Kidney (tissue), 14 donors: ENCODE data around the gene PHF11. TPM values are rescaled to one million over a fixed set of nuclear protein-coding genes. Genes with fewer than 3 reads are reported as not detected.
A peak's percentile ranks its signal among the peaks of the same experiment; 100 is the strongest.

ENCODE experiments used
- DNase-seq, 5 donors: peaks; one replicate each; pipeline ENCODE4 v3.0.0-alpha.2; 2013 to 2020
- FAIRE-seq: peaks from 2 replicates; lab custom pipeline; 2012; peaks lifted over from hg19 to GRCh38; lab: Jason Lieb, UNC
- H3K27ac ChIP-seq, 2 donors: one replicate each; pipeline ENCODE4 v1.7.0; 2013; ENCODE audit warnings: low read depth in 2 of 2, low read length in 2 of 2, inconsistent platforms in 1 of 2
- H3K27me3 ChIP-seq: one replicate; pipeline ENCODE4 v1.7.1; 2013; ENCODE audit warnings: low read length, inconsistent platforms; ENCODE audit not compliant: control insufficient read depth, insufficient read depth
- H3K36me3 ChIP-seq, 3 donors: one replicate each; pipeline versions ENCODE4 v1.7.0 to v1.7.1; 2013; ENCODE audit warnings: low read length in 3 of 3, control low read depth in 1 of 3, inconsistent platforms in 1 of 3; ENCODE audit not compliant: insufficient read depth in 3 of 3, control insufficient read depth in 2 of 3
- H3K4me1 ChIP-seq, 3 donors: one replicate each; pipeline versions ENCODE4 v1.7.0 to v1.7.1; 2013; ENCODE audit warnings: low read length in 3 of 3, inconsistent platforms in 1 of 3, low read depth in 1 of 3; ENCODE audit not compliant: control insufficient read depth in 2 of 3, insufficient read depth in 2 of 3
- H3K4me3 ChIP-seq, 3 donors: one replicate each; pipeline versions ENCODE4 v1.7.0 to v1.8.1; 2013; ENCODE audit warnings: low read length in 3 of 3, control low read depth in 1 of 3, inconsistent platforms in 1 of 3
- H3K9ac ChIP-seq, 3 donors: one replicate each; pipeline versions ENCODE4 v1.7.0 to v1.7.1; 2013; ENCODE audit warnings: low read length in 3 of 3, control low read depth in 1 of 3, inconsistent platforms in 1 of 3
- H3K9me3 ChIP-seq, 3 donors: one replicate each; pipeline versions ENCODE4 v1.7.0 to v1.7.1; 2013; ENCODE audit warnings: low read length in 3 of 3, control low read depth in 1 of 3, inconsistent platforms in 1 of 3; ENCODE audit not compliant: control insufficient read depth in 2 of 3, insufficient read depth in 1 of 3
- intact Hi-C: fragments of 100-400 bp; cut with DNase I; formaldehyde crosslinking; loops from one replicate; pipeline ENCODE4 v1.11.1; 2022
- polyA plus RNA-seq: library from polyadenylated mRNA; stranded (reverse); fragments of 350-450 nt; fragmentation: Illumina TruSeq; extraction: RNeasy Lipid Tissue Mini Kit (QIAGEN cat#74804); gene quantifications from one replicate; pipeline ENCODE4 v1.2.3, GENCODE V29; 2014; ENCODE audit warnings: low read depth, low replicate concordance; ENCODE audit not compliant: insufficient read depth
- total RNA-seq: library from RNA; stranded (reverse); fragmentation: NEBNext Ultra II Directional; extraction: Animal tissue kit (Norgen Biotek cat#: 25700); gene quantifications from one replicate; pipeline ENCODE4 v1.2.1, GENCODE V29; 2021
- TF ChIP-seq, protein P1 (sequence below): IDR thresholded peaks from 3 replicates; pipeline ENCODE4 v1.5.1; 2012; ENCODE audit warnings: mild to moderate bottlenecking, moderate library complexity, borderline replicate concordance; ENCODE audit not compliant: insufficient read depth; ENCODE audit errors: extremely low read depth
- donor health status: control.
- donor health status: control.
- donor health status: control.
- donor health status: control.
- donor health status: control.
- donor health status: DM: yes; HTN: yes; CAD: no.
- donor health status: Normal renal cell carcinoma (clear cell type).

The PHF11 gene
- total and polyA plus RNA-seq, 2 donors from 2014 or later, result 50.3 to 57.0 TPM

- Histone ChIP-seq H3K9ac (no peak overlapping the region), H3K36me3 (no peaks in the 10 kb centered on the region), H3K27me3 (no peaks in the 10 kb centered on the region), H3K27ac (peak overlapping the region in 1 of 2 donors; percentile 47), H3K9me3 (no peaks in the 10 kb centered on the region), H3K4me3 (no peak overlapping the region), H3K4me1 (peaks cover 0 to 4% (median 0%) of the 10 kb centered on the region in 3 donors)
- DNase-seq, result no peak
- intact Hi-C loops, result no loop called here
- TF ChIP-seq, protein P1, sequence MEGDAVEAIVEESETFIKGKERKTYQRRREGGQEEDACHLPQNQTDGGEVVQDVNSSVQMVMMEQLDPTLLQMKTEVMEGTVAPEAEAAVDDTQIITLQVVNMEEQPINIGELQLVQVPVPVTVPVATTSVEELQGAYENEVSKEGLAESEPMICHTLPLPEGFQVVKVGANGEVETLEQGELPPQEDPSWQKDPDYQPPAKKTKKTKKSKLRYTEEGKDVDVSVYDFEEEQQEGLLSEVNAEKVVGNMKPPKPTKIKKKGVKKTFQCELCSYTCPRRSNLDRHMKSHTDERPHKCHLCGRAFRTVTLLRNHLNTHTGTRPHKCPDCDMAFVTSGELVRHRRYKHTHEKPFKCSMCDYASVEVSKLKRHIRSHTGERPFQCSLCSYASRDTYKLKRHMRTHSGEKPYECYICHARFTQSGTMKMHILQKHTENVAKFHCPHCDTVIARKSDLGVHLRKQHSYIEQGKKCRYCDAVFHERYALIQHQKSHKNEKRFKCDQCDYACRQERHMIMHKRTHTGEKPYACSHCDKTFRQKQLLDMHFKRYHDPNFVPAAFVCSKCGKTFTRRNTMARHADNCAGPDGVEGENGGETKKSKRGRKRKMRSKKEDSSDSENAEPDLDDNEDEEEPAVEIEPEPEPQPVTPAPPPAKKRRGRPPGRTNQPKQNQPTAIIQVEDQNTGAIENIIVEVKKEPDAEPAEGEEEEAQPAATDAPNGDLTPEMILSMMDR, result no peak
- no peak for FAIRE-seq
These were observed 1.5 kb downstream of the PHF11 start for GRCh38 chr13:49497272-49497671.

DNA sequence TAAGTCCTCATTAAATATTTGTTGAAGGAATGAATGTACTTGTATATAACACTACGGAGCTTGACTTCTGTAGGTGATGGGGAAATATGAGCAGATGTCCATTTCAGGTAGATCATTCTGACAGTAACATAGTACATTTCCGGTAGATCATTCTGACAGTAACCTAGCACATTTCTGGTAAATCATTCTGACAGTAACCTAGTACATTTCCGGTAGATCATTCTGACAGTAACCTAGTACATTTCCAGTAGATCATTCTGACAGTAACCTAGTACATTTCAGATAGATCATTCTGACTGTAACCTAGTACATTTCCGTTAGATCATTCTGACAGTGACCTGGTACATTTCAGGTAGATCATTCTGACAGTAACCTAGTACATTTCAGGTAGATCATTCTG is 2.5 kb downstream of the PHF11 start:
- DNase-seq, result no peak
- no peaks in the 10 kb centered on the region for H3K36me3 ChIP-seq
- no peak overlapping the region for H3K9ac ChIP-seq
- TF ChIP-seq, protein P1, result no peak
- H3K27ac ChIP-seq, result no peak overlapping the region
- FAIRE-seq, result no peak
- H3K27me3 ChIP-seq, result no peaks in the 10 kb centered on the region
- H3K4me1 ChIP-seq, result peaks cover 0 to 4% (median 0%) of the 10 kb centered on the region in 3 donors
- intact Hi-C loops, result no loop called here
- no peaks in the 10 kb centered on the region for H3K9me3 ChIP-seq
- H3K4me3 ChIP-seq, result no peak overlapping the region

DNA sequence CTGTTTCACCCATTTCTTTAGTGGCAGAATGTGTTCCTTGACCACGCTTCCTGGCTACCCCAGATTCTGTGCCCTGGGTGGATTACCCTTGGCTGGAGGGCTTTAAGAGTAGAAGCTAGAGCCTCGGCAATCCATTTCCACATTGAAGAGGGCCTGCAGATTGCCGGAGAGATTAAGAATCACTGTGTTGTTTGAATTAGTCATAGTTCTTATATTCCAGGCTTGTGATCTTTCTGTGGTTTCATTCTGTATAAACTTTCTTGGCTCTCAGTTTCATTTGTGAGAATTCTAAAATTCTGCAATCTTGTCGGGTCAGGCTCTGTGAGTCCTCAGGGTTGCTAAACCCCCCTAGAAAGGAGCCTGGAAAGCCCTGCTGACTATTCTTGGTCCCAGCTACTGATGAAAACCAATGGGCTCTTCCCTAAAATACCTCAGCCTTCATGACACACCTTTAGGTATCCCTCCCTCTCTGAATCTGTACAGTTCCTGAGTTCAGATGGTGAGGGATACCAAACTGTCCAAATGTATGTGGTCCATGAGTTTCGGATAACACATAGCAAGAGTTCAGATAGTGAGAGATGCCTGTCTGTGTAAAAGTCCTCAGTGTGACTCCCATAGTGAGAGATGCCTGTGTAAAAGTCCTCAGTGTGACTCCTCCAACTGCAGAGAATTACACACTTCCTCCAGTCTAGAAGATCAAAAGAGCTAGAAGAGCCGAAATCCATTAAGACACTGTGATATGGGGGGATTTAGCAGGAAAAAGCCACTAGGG is 4.3 kb downstream of the PHF11 start:
- Histone ChIP-seq H3K4me1 (peaks cover 0 to 4% (median 0%) of the 10 kb centered on the region in 3 donors), H3K27me3 (no peaks in the 10 kb centered on the region), H3K9ac (no peak overlapping the region), H3K4me3 (no peak overlapping the region), H3K36me3 (no peaks in the 10 kb centered on the region), H3K9me3 (no peaks in the 10 kb centered on the region), H3K27ac (no peak overlapping the region)
- intact Hi-C loops, result no loop called here
- FAIRE-seq (no peak), DNase-seq (no peak)
- TF ChIP-seq, protein P1, result no peak
